NCI-H345 (cell line): Measurements from ENCODE around the gene SNRPB.
"Not testable (repeated sequence)": the region's sequence is repeated elsewhere in the genome, so short reads cannot be mapped to it uniquely, and the experiment has no call there.

ENCODE experiments used
- DNase-seq: peaks from one replicate; lab custom pipeline; 2025; lab: John Stamatoyannopoulos, UW

Gene SNRPB

DNA sequence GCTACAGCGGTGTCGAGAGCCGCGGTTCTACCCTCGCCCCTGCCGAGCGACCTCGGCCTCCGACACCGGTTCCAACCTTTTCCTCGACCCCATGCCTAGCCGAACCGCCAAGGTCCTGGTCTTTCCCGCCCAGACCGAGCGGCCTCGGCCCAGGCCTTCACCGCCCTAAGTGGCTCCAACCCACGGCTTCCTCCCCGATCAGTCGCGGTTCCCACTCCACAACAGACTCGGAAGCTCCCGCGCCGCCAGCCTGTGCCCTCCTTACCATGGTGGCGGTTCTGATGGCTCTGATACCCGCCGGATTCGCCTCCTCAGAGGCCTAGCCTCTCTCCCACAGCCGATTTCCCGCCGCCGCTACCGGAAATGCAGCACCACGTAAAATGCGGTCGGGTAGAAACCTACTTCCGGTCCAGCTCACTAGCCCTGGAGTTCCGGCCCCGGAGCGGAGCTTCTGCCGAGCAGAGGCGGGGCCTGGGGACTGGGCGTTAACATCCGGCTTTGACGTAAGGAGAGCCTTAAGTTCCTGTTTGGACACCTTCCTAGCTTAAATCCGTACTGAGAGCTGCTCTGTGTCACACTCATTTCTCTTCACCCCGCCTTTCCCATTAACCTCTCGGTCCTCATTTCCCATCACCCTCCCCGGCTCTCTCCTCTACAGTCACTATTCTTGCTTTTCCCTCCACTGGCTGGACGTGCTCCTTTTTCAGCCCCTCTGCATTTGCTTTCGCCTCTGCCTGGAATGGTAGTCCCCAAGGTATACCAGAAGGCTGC is at the start of gene SNRPB:
Gene SNRPB, minus strand, starts transcription at position 367 of the 771 bp plus-strand sequence. Its CDS starts 99 bp downstream, at position 268.
- DNase-seq: peak; percentile 100

- DNase-seq: no peak
Measured at GRCh38 chr20:2519115-2519809, 48.7 kb upstream of the SNRPB start.

DNA sequence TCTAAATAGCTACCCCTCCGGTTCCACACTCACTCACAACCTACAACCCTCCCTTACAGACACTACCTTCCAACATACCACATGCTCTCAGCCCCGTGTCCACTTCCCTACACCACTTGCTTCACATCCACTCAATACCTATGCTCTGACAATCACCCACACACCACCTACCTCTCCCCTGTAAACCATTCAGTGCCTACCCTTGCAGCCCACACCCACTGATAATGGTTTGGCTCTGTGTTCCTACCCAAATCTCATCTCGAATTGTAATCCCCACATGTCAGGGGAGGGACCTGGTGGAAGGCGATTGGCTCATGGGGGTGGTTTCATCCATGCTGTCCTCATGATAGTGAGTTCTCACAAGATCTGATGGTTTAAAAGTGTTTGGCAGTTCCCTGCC is 48.0 kb upstream of the SNRPB start:
- DNase-seq: no peak

- no peak for DNase-seq
Measured at GRCh38 chr20:2518096-2518495, 47.5 kb upstream of the SNRPB start.

- no peak for DNase-seq
Measured at GRCh38 chr20:2516399-2516798, 45.8 kb upstream of the SNRPB start.

- no peak for DNase-seq
Measured at GRCh38 chr20:2515203-2515602, 44.6 kb upstream of the SNRPB start.

DNA sequence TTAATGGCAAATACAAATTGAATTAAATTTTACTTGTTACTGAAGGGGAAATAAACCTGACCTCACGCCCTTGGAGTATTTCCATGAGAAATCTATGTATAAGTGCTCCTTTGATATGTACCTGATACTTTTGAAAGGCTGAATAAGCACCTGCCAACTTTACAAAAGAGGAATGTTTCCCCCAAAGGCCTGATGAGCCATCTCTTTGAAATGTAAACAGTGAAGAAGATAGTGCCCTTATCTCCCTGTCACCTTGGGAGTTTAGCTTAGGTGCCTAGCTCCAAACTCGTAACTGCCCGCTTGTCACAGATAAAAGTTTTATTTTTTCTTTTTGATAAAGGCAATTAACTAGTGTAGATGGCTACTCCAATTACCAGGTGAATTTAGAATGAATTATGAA is 39.2 kb upstream of the SNRPB start:
- no peak for DNase-seq

- no peak for DNase-seq
Measured at GRCh38 chr20:2509468-2509781, 38.8 kb upstream of the SNRPB start.

DNA sequence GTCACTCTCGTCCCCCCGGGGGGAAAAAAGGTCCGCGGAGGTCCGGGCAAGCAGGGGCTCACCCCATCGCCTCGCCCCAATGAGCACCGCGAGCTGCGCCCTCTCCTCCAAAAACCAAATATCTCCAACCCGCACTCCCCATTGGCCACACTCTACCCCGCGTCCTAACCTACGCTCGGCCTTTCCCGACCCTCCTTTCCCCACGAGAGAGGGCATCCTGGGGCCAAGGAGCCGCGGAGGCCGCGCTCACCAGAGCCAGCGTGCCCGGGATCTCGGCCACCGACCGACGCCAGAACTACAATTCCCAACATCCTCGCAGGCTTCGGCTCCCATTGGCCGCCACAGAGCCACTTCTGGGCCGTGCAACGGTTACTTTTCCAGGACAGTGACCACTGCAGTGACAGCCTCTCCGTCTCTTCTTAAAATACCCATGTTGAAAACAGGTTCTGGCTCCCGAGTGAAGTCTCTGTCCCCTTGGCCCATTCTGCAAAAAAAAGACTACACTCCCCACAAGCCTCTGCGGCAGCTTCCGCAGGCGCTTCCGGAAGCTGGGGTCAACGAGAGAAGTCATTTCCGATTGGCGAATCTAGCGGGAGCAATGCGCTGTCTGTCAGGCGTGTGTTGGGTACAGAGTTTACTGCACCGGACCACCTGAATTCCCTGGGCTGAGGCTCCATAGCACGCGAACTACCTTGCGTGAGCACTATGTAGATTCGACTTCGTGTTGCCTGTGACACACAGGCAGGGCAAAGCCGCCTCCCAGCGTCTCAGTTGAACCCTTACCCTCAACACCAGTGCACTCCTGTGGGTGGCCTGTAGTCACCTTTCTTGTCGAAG is 38.3 kb upstream of the SNRPB start, which contains the start of gene ZNF343:
Gene ZNF343, minus strand, starts transcription at position 285 of the 837 bp plus-strand sequence. CDS start 15,020 bp downstream, outside the sequence.
- peak; percentile 87 for DNase-seq

DNA sequence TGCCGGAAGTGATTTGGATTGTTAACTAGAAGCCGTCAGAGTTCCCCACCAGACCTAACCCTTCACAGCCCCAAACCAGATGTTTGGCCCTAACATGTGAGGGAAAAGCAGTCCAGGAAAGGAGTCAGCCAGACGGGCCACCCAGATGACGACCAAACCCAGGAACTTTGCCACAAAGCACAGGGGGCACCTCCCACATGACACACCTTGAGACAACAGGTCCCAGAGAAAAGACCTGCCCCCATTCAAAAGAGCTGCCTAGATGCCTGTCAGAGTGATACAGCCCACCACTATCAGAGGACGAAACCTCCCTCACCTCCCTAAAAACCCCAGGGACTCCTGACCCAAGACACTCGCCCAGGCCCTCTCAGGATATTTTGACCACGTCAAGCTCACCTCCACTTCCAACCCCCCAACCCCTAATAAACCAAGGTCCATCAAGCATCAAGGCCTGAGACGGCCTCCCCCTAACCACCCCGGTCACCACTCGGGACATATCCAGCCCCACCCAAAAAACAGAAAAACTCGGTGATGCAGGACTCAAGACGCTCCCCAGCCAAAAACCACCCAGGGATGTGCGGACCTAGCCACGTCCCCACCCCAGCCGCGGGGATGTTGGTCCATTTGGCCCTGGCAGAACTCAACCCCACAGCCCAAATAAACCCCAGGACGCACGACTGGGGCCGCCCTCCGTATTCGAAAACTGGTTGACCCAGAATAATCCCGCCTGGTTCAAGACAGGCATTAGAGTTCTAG is 37.5 kb upstream of the SNRPB start:
- no peak for DNase-seq

DNA sequence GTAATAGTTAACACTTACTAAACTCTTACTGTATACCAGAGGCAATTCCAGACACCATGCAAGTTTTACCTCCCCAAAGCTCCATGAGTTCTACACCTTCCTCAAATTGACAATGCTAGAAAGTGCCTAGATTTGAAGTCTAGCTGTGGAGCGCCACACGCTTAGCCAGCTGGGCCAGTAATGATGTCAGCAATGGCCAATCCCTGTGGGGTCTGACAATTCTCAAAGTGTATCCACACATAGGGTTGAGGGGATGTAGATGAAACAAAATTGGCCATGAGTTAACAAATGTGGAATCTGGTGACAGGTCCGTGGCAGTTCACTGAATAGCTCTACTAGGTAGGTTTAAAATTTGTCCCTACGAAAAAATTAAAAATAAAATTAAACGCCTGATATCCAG is 36.9 kb upstream of the SNRPB start:
- DNase-seq: no peak

DNA sequence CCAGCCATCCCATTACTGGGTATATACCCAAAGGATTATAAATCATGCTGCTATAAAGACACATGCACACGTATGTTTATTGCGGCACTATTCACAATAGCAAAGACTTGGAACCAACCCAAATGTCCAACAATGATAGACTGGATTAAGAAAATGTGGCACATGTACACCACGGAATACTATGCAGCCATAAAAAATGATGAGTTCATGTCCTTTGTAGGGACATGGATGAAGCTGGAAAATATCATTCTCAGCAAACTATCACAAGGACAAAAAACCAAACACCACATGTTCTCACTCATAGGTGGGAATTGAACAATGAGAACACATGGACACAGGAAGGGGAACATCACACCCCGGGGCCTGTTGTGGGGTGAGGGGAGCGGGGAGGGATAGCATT is 35.8 kb upstream of the SNRPB start:
- not testable (repeated sequence) for DNase-seq

DNA sequence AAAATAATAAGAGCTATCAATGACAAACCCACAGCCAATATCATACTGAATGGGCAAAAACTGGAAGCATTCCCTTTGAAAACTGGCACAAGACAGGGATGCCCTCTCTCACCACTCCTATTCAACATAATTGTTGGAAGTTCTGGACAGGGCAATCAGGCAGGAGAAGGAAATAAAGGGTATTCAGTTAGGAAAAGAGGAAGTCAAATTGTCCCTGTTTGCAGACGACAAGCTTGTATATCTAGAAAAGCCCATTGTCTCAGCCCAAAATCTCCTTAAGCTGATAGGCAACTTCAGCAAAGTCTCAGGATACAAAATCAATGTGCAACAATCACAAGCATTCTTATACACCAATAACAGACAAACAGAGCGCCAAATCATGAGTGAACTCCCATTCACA is 34.2 kb upstream of the SNRPB start:
- DNase-seq: not testable (repeated sequence)

DNA sequence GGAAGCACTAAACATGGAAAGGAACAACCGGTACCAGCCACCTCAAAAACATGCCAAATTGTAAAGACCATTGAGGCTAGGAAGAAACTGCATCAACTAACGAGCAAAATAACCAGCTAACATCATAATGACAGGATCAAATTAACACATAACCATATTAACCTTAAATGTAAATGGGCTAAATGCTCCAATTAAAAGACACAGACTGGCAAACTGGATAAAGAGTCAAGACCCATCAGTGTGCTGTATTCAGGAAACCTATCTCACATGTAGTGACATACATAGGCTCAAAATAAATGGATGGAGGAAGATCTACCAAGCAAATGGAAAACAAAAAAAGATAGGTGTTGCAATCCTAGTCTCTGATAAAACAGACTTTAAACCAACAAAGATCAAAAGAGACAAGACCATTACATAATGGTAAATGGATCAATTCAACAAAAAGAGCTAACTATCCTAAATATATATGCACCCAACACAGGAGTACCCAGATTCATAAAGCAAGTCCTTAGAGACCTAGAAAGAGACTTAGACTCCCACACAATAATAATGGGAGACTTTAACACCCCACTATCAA is 32.3 kb upstream of the SNRPB start:
- not testable (repeated sequence) for DNase-seq

- DNase-seq: no peak
Measured at GRCh38 chr20:2485661-2486060, 15.1 kb upstream of the SNRPB start.

DNA sequence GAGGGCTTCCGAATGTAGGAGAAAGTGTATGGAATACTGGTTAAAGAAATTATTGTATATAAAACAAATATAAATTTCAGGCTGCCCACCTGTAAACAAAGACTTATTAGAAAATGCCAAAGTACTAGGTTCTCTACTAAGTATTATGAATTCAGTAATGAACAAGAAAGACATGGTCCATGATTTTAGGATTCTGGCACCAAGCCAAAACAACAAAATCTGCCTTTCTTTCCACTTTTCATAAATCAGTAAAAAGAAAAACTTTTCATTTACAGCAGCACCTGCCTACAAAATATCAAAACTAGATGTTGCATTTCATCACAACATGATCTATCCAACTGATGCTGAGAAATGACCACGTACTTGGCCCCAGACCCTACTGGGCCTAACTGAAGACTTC is 14.5 kb upstream of the SNRPB start:
- no peak for DNase-seq

DNA sequence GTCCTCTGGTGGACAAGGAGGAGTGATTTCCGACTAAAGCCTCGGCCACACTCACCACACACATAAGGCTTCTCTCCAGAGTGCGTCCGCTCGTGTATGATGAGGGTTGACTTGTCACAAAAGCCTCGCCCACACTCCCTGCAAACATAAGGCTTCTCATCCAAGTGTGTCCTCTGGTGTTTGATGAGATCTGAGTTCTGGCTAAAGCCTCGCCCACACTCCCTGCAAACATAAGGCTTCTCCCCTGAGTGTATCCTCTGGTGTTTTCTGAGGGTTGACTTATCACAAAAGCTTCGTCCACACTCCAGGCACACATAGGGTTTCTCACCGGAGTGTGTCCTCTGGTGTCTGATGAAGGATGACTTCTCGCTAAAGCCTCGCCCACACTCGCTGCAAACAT is 12.9 kb upstream of the SNRPB start:
- DNase-seq: no peak

DNA sequence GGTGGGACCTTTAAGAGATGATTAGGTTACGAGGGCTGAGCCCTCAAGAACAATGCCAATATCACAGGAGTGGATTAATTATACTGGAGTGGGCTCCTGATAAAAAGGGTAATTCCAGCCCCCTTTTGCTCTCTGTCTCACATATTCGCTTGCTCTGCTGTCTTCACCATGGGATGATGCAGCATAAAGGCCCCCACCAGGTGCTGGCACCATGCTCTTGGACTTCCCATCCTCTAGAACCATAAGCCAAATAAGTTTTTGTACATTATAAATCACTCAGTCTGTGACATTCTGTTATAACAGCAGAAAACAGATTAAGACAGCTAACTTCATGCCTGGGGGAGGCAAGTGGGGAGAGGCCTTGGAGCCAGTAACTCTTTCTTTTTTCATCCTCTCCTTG is 9.8 kb upstream of the SNRPB start:
- DNase-seq: no peak

DNA sequence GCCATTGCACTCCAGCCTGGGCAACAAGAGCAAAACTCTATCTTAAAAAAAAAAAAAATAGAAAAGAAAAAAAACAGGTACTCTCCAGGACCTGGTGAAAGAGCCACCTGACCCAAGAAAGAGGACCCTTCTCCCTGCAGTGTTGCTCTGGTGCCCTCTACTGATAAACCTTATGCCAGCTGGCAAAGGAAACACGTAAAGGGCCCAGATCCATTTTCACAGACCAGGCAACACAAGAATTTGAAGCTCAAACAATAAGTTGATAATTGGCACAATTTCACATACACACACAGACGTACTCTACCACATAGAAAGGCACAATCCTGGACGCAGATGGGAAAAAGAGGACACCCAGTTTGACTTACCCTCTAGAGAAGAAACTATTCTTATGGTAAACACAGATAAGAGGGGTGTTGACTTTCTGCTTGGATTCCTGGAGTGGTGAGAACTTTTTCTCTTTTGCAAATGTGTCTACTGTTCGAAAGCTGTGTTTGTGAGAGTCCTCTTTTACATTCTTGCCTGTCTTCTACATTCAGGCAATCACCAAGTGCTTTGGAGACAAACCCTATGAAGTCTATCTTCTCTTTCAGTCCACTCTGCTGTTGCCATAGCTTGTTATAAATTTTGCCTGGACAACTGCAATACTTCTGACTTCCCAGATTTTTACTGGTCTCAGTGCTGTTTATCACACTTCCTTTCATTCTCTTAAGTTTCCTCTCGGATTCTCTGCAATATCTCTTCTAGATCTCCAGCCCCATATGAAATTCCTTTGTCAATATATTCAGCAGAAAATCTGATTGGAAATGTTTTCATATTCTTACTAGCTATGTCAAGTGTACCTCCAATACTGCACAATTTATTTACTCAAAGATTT is 6.4 kb upstream of the SNRPB start:
- no peak for DNase-seq
